Sigmoid colon (tissue), 7 donors: Measurements from ENCODE around the gene PLGRKT. TPM values are rescaled to one million over a fixed set of nuclear protein-coding genes. Genes with fewer than 3 reads are reported as not detected.
"Not testable (repeated sequence)": the region's sequence is repeated elsewhere in the genome, so short reads cannot be mapped to it uniquely, and the experiment has no call there.

Experiments used
- DNase-seq: peaks from one replicate; pipeline ENCODE4 v3.0.0-alpha.2; 2019
- H3K27ac ChIP-seq, 4 donors: fragments of 200-600 bp; sonication (generic); one replicate each; pipeline ENCODE4 v1.5.1; 2016 to 2019; ENCODE audit warnings: mild to moderate bottlenecking in 1 of 4
- H3K27me3 ChIP-seq, 3 donors: fragments of 200-600 bp; sonication (generic); one replicate each; pipeline ENCODE4 v1.5.1; 2019; ENCODE audit warnings: mild to moderate bottlenecking in 1 of 3
- H3K36me3 ChIP-seq, 4 donors: fragments of 200-600 bp; sonication (generic); one replicate each; pipeline ENCODE4 v1.5.1; 2016 to 2019
- H3K4me1 ChIP-seq, 4 donors: fragments of 200-600 bp; sonication (generic); one replicate each; pipeline ENCODE4 v1.5.1; 2017 to 2019
- H3K4me3 ChIP-seq, 4 donors: fragments of 200-600 bp; sonication (generic); one replicate each; pipeline ENCODE4 v1.5.1; 2017 to 2019; ENCODE audit warnings: mild to moderate bottlenecking in 2 of 4, moderate library complexity in 1 of 4
- H3K9me3 ChIP-seq, 4 donors: fragments of 200-600 bp in 3 of 4; sonication (generic) in 3 of 4; one replicate each; pipeline versions ENCODE4 v1.5.1 to v1.6.1; 2013 to 2019
- CTCF ChIP-seq, 4 experiments: fragments of 450-650 bp in 3 of 4; fragments of 200-600 bp in 1 of 4; IDR thresholded peaks; one replicate each; pipeline ENCODE4 v1.5.1; 2016 to 2019; ENCODE audit warnings: antibody characterized with exemption in 4 of 4, mild to moderate bottlenecking in 3 of 4, moderate library complexity in 2 of 4
- EP300 ChIP-seq, 4 donors: sonication (generic); formaldehyde crosslinking; IDR thresholded peaks; one replicate each; pipeline ENCODE4 v1.6.1; 2017; ENCODE audit warnings: antibody characterized with exemption in 4 of 4
- POLR2A ChIP-seq, 2 donors: fragments of 450-650 bp; IDR thresholded peaks; one replicate each; pipeline ENCODE4 v1.6.1; 2016; ENCODE audit warnings: antibody characterized with exemption in 2 of 2, mild to moderate bottlenecking in 2 of 2, moderate library complexity in 2 of 2
- POLR2AphosphoS5 ChIP-seq, 4 donors: sonication (generic); formaldehyde crosslinking; IDR thresholded peaks; one replicate each; pipeline ENCODE4 v1.6.1; 2017; ENCODE audit warnings: antibody characterized with exemption in 4 of 4
- WGBS, 2 donors: extraction: QIAGEN DNeasy Blood & Tissue Kit; methylation state at CpG; one replicate each; pipeline ENCODE4 v1.1.7; 2013; 5-methylcytosine and 5-hydroxymethylcytosine counted together
- intact Hi-C: fragments of 100-400 bp; cut with DNase I; formaldehyde crosslinking; loops from one replicate; pipeline ENCODE4 v1.15.1; 2023
- polyA plus RNA-seq, 3 donors: library from polyadenylated mRNA; stranded (reverse); fragments of 200-250 nt; gene quantifications; one replicate each; pipeline ENCODE4 v1.2.3, GENCODE V29; 2013
- total RNA-seq, 4 donors: library from RNA; depleted of rRNA; stranded (reverse); fragments of >200 nt; gene quantifications; one replicate each; pipeline ENCODE4 v1.1.0, GENCODE V29; 2016
- donor health status: healthy with polysubstance abuse.
- donor health status: Bipolar disorder and iron deficiency.
- donor health status: healthy.

The PLGRKT gene
- total and polyA plus RNA-seq, 7 donors, result 14.1 to 94.6 (median 25.0) TPM

DNA sequence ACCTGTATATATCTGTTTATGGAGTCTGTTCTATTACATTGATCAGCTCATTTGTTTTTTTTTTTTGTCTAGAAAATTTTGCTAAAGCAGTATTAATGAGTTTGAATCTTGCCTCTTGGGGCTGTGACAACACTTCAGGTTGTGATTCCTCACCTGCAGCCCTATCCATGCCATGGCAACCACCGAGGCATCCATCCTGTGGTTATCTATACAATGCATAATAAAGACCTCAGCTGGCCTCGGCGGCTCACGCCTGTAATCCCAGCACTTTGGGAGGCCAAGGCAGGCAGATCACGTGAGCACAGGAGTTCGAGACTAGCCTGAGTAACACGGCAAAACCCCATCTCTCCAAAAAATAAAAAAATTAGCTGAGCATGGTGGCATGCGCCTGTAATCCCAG, 44.5 kb upstream of the PLGRKT start:
- no peak overlapping the region for H3K4me3 ChIP-seq
- WGBS, 2 donors, result 80 to 91% methylated on average over 8 of the region's 8 CpGs
- intact Hi-C loops, result no loop called here
- DNase-seq, result no peak
- H3K27ac ChIP-seq, result no peak overlapping the region
- H3K4me1 ChIP-seq, result no peaks in the 10 kb centered on the region
- no peaks in the 10 kb centered on the region for H3K9me3 ChIP-seq
- TF ChIP-seq CTCF (IDR thresholded peaks at IDR 0.05), result no peak
- no peak for TF ChIP-seq POLR2AphosphoS5 (IDR thresholded peaks at IDR 0.05)
- TF ChIP-seq POLR2A (IDR thresholded peaks at IDR 0.05), result no peak
- TF ChIP-seq EP300 (IDR thresholded peaks at IDR 0.05), result no peak
- no peaks in the 10 kb centered on the region for H3K36me3 ChIP-seq
- H3K27me3 ChIP-seq, result no peaks in the 10 kb centered on the region

DNA sequence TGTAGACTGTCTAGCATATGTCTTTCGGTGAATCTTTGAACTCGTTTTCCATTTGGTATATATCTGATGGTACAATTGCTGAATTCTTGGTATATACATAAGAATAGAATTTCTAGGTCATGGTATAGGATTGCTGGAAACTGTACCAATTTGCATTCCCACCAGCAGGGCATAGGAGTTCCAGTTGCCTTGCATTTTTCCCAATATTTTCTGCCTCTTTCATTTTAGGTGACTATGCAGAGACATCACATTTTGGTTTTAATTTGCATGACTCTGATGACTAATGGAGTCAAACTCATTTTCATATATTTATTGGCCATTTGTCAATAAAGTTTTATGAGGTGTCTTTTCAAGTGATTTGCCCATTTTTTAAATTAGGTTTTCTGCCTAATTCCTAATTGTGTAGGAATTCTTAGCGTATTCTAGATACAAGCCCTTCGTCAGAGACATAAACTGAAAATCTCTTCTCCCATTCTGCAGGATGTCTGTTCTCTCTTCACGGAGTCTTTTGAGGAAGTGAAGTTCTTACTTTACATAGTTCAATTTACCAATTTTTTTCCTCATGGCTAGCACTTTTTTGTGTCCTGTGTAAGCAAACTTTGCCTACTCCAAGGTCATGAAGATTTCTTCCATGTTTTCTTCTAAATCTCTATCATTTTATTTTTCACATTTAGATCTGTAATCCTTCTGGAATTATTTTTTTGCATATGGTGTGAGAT, 43.8 kb upstream of the PLGRKT start:
- no peak for TF ChIP-seq POLR2AphosphoS5 (IDR thresholded peaks at IDR 0.05)
- Histone ChIP-seq H3K4me1 (no peaks in the 10 kb centered on the region), H3K9me3 (no peaks in the 10 kb centered on the region), H3K27me3 (no peaks in the 10 kb centered on the region), H3K27ac (no peak overlapping the region), H3K4me3 (no peak overlapping the region), H3K36me3 (no peaks in the 10 kb centered on the region)
- no peak for DNase-seq
- WGBS, 2 donors, result 82 to 90% methylated on average over 5 of the region's 5 CpGs
- intact Hi-C loops, result no loop called here

DNA sequence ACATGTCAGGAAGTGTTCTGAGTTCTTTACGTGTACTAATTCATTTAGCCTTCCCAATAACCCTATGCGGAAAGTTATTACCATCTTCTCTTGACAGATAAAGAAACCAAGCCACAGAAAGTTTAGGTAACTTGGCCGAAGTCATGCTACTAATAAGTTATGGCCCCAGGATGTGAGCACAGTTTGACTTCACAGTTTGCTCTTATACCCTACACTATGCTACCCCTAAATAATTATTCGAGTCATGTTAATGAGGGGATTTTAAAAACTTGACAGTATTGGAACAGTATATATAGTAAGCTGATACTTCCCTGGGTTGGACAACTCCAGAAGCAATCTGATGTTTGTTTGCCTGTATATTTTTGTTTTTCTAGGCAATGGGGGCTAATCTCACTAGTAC, 43.2 kb upstream of the PLGRKT start:
- no peaks in the 10 kb centered on the region for H3K27me3 ChIP-seq
- no peak overlapping the region for H3K27ac ChIP-seq
- intact Hi-C loops, result no loop called here
- H3K9me3 ChIP-seq, result no peaks in the 10 kb centered on the region
- H3K4me3 ChIP-seq, result no peak overlapping the region
- H3K4me1 ChIP-seq, result no peaks in the 10 kb centered on the region
- no peak for TF ChIP-seq CTCF (IDR thresholded peaks at IDR 0.05)
- TF ChIP-seq POLR2A (IDR thresholded peaks at IDR 0.05), result no peak
- no peak for TF ChIP-seq POLR2AphosphoS5 (IDR thresholded peaks at IDR 0.05)
- no peak for TF ChIP-seq EP300 (IDR thresholded peaks at IDR 0.05)
- WGBS, 2 donors, result 88 to 91% methylated on average over 4 of the region's 4 CpGs
- DNase-seq, result no peak
- H3K36me3 ChIP-seq, result no peaks in the 10 kb centered on the region

- H3K27me3 ChIP-seq, result no peaks in the 10 kb centered on the region
- H3K4me1 ChIP-seq, result no peaks in the 10 kb centered on the region
- H3K36me3 ChIP-seq, result no peaks in the 10 kb centered on the region
- no peak overlapping the region for H3K4me3 ChIP-seq
- H3K9me3 ChIP-seq, result no peaks in the 10 kb centered on the region
- intact Hi-C loops, result no loop called here
- H3K27ac ChIP-seq, result no peak overlapping the region
- DNase-seq, result no peak
- 74 to 78% methylated on average over 3 of the region's 3 CpGs for WGBS, 2 donors
- no peak for TF ChIP-seq EP300 (IDR thresholded peaks at IDR 0.05)
- no peak for TF ChIP-seq POLR2A (IDR thresholded peaks at IDR 0.05)
- no peak for TF ChIP-seq POLR2AphosphoS5 (IDR thresholded peaks at IDR 0.05)
- TF ChIP-seq CTCF (IDR thresholded peaks at IDR 0.05), result no peak
These were observed 42.4 kb upstream of the PLGRKT start for GRCh38 chr9:5479994-5480694.

GRCh38 chr9:5478206-5478605, 40.5 kb upstream of the PLGRKT start:
- Histone ChIP-seq H3K4me1 (no peaks in the 10 kb centered on the region), H3K9me3 (no peaks in the 10 kb centered on the region), H3K36me3 (no peaks in the 10 kb centered on the region), H3K4me3 (no peak overlapping the region), H3K27ac (no peak overlapping the region), H3K27me3 (no peaks in the 10 kb centered on the region)
- DNase-seq, result no peak
- 74 to 76% methylated on average over 2 of the region's 2 CpGs for WGBS, 2 donors
- TF ChIP-seq POLR2AphosphoS5 (IDR thresholded peaks at IDR 0.05) (no peak), CTCF (IDR thresholded peaks at IDR 0.05) (no peak), POLR2A (IDR thresholded peaks at IDR 0.05) (no peak), EP300 (IDR thresholded peaks at IDR 0.05) (no peak)
- intact Hi-C loops, result no loop called here

DNA sequence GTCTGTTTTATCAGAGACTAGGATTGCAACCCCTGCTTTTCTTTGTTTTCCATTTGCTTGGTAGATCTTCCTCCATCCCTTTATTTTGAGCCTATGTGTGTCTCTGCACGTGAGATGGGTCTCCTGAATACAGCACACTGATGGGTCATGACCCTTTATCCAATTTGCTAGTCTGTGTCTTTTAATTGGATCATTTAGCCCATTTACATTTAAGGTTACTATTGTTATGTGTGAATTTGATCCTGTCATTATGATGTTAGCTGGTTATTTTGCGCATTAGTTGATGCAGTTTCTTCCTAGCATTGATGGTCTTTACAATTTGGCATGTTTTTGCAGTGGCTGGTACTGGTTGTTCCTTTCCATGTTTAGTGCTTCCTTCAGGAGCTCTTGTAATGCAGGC, 37.9 kb upstream of the PLGRKT start:
- H3K27ac ChIP-seq, H3K36me3 ChIP-seq, H3K4me1 ChIP-seq, H3K27me3 ChIP-seq, DNase-seq, H3K9me3 ChIP-seq, H3K4me3 ChIP-seq, intact Hi-C loops: not testable (repeated sequence)
- WGBS, 2 donors, result 81 to 91% methylated on average over 2 of the region's 2 CpGs
